ENCODE results near the gene OXNAD1. TPM values are rescaled to one million over a fixed set of nuclear protein-coding genes. Genes with fewer than 3 reads are reported as not detected.

Gene OXNAD1
- total RNA-seq, 5 donors from 2014 or later (not counting 1 experiment from before 2014, with no cell fraction given): 78.5 to 218 (median 101) TPM

DNA sequence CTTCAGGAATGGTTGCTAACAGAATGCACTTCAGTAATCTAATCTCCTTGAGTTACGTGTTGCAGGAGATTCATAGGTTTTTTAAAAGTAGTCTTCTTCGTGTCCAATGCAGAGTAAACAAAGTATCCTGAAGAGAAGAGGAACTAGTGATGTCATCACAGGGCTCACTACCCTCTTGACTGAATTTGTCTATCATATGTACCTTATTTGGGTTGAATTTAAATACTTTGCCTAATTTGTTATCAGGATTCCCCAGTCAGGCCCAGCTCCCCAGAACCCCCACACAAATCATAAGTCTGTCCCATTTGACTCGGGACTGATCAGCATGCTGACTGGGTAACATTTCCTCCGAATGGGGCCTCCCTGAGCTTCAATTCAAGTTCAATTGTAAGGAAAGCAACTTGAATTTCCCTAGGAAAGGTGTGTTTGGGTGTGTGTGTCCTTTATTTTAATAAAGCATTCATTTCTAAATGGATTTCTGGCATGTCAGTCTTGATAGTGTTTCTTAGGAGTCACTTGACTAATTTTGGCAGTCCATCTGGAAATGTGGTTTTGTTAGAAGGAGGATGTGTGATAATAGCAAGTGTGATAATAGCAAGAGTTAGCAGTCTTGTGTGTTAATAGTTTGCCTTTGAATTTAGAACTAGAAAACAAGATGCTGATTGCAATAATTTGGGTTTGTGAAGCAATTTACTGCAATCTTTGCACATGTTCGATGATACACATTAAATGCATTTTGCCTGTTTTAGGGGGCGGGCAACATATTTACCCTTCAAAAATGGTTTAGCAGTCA is 21.9 kb downstream of the OXNAD1 start:
- Histone ChIP-seq H3K4me1 (ENCODE audit: control insufficient read depth in 1 of 2, extremely low read depth in 1 of 2, insufficient read depth in 2 of 2, low read length in 2 of 2) (peaks cover 32 to 43% of the 10 kb centered on the region in 2 experiments), H3K4me3 (ENCODE audit: control insufficient read depth in 1 of 2, extremely low read depth in 1 of 2, low read length in 1 of 2) (peak overlapping the region; percentile 59 to 85), H3K27ac (ENCODE audit: low read length) (peak overlapping the region; percentile 81), H3K9me3 (no peaks in the 10 kb centered on the region), H3K27me3 (replicated peaks in 1 of 2; ENCODE audit: control insufficient read depth in 2 of 2, extremely low read depth in 1 of 2, insufficient read depth in 2 of 2, low read length in 1 of 2) (no peaks in the 10 kb centered on the region), H3K36me3 (ENCODE audit: control insufficient read depth in 2 of 2, extremely low read depth in 1 of 2, insufficient read depth in 1 of 2, low read length in 1 of 2) (peaks cover 0 to 4% of the 10 kb centered on the region in 2 donors)
- H3K4me3 Mint-ChIP-seq: peak overlapping the region; percentile 91 to 98 (median 97)
- ATAC-seq (replicated peaks in 1 of 4): peak in 2 of 4 experiments; percentile 6 to 11
- no peaks in the 10 kb centered on the region for H3K9me3 Mint-ChIP-seq
- POLR2A ChIA-PET: interaction anchor here (0.6 to 2.2 kb wide), 16 partner anchors 8 to 485 kb away, joined by 3 to 31 read pairs (median 5); partner anchors contain the start of genes OXNAD1 (in 2 of the 2) and DPH3 (in 1 of the 2)
- peak in 2 of 35 experiments; percentile 17 to 34 for DNase-seq
- peaks cover 19% of the 10 kb centered on the region for H3K36me3 Mint-ChIP-seq
- CTCF ChIA-PET: interaction anchor here (0.5 to 8.8 kb wide), 19 partner anchors 9 to 265 kb away, joined by 3 to 120 read pairs (median 4); partner anchors contain the start of genes DPH3 (in 1 of the 2) and OXNAD1 (in 1 of the 2)
- no peaks in the 10 kb centered on the region for H3K27me3 Mint-ChIP-seq
- H3K4me1 Mint-ChIP-seq: peaks cover 66 to 75% (median 67%) of the 10 kb centered on the region in 3 donors
- 0% methylated on average over 4 of the region's 6 CpGs for WGBS (ENCODE audit: insufficient coverage)
- H3K27ac Mint-ChIP-seq: peak overlapping the region; percentile 98 to 99

DNA sequence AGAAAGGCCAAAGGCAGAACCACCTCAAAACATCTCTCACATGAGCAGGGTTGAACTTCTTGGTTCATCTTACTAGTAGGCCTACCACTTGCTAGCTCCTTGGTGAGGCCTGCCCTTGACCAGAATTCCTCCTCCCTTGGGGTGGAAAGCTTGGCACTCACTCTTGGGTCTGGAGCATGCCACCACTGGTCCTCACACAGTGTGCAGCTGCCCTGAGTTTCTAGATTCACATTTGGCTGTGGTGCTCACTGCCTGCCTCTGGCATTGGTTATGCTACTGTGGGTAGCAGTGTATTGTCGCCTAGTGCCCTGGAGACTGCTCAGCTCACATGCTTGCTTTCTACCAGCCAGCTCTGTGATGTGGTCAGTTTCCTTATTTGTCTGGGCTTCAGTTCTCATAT is 23.7 kb downstream of the OXNAD1 start:
- Mint-ChIP-seq H3K27ac (peak overlapping the region; percentile 98 to 99), H3K9me3 (peaks cover 0 to 9% (median 0%) of the 10 kb centered on the region in 3 donors), H3K27me3 (no peaks in the 10 kb centered on the region), H3K36me3 (peaks cover 17% of the 10 kb centered on the region), H3K4me1 (peaks cover 73 to 82% (median 74%) of the 10 kb centered on the region in 3 donors), H3K4me3 (peak overlapping the region; percentile 91 to 98 (median 97))
- Histone ChIP-seq H3K4me1 (ENCODE audit: control insufficient read depth in 1 of 2, extremely low read depth in 1 of 2, insufficient read depth in 2 of 2, low read length in 2 of 2) (peaks cover 41 to 47% of the 10 kb centered on the region in 2 experiments), H3K9me3 (no peaks in the 10 kb centered on the region), H3K36me3 (ENCODE audit: control insufficient read depth in 2 of 2, extremely low read depth in 1 of 2, insufficient read depth in 1 of 2, low read length in 1 of 2) (peaks cover 0 to 4% of the 10 kb centered on the region in 2 donors), H3K27me3 (replicated peaks in 1 of 2; ENCODE audit: control insufficient read depth in 2 of 2, extremely low read depth in 1 of 2, insufficient read depth in 2 of 2, low read length in 1 of 2) (no peaks in the 10 kb centered on the region), H3K27ac (ENCODE audit: low read length) (peak overlapping the region; percentile 81), H3K4me3 (ENCODE audit: control insufficient read depth in 1 of 2, extremely low read depth in 1 of 2, low read length in 1 of 2) (peak overlapping the region; percentile 59 to 85)
- ATAC-seq (replicated peaks in 1 of 4) (peak in 1 of 4 experiments; percentile 4), DNase-seq (peak in 1 of 35 experiments; percentile 21)
- CTCF ChIA-PET: interaction anchor here (0.6 to 8.8 kb wide), 14 partner anchors 13 to 52 kb away, joined by 3 to 120 read pairs (median 7); partner anchors contain the start of genes DPH3 (in 1 of the 2) and OXNAD1 (in 1 of the 2)
- POLR2A ChIA-PET: interaction anchor here (0.5 to 1.8 kb wide), 8 partner anchors 12 to 261 kb away, joined by 3 to 8 read pairs (median 4); no protein-coding TSS in a partner anchor
- WGBS (ENCODE audit: insufficient coverage): 0% methylated on average over 1 of the region's 1 CpG

DNA sequence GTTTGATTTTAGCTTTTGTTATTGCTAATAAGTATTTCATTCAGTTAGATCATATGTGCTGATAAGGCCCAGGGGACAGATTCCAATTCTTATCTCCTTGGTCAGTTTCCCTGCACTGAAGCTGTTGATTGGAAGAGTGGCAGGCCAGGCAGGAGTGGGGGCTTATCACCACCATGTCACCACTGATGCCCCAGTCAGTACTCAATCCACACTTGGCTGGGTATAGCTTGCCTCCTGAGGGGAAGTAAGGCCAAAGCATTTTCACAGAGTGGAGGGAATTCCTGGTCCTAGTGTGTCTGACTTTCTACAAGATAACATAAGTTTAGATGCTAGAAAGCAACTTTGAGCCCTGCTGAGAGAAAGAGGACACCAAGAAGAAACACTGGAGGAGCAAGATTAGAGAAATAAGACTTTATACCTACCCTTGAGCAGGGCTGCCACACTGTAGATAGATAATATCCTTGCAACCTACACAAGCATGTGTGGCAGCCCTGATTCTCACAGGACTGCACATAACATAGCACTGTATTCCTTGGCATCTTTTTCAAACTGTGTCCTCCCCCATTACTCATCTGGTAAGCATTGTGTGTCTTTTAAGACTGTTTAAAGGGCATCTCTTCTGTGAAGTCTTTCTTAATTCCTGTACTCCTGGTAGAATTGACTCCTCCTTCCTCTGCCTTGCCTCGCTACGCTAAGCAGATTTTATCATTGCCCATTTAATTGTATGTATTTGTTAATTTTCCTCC is 24.3 kb downstream of the OXNAD1 start:
- Histone ChIP-seq H3K4me1 (ENCODE audit: control insufficient read depth in 1 of 2, extremely low read depth in 1 of 2, insufficient read depth in 2 of 2, low read length in 2 of 2) (peaks cover 43 to 51% of the 10 kb centered on the region in 2 experiments), H3K27me3 (replicated peaks in 1 of 2; ENCODE audit: control insufficient read depth in 2 of 2, extremely low read depth in 1 of 2, insufficient read depth in 2 of 2, low read length in 1 of 2) (no peaks in the 10 kb centered on the region), H3K9me3 (no peaks in the 10 kb centered on the region), H3K27ac (ENCODE audit: low read length) (peak overlapping the region; percentile 81), H3K36me3 (ENCODE audit: control insufficient read depth in 2 of 2, extremely low read depth in 1 of 2, insufficient read depth in 1 of 2, low read length in 1 of 2) (peaks cover 0 to 4% of the 10 kb centered on the region in 2 donors), H3K4me3 (ENCODE audit: control insufficient read depth in 1 of 2, extremely low read depth in 1 of 2, low read length in 1 of 2) (peak overlapping the region; percentile 59 to 85)
- ATAC-seq (replicated peaks in 1 of 4) (no peak), DNase-seq (no peak)
- Mint-ChIP-seq H3K36me3 (peaks cover 20% of the 10 kb centered on the region), H3K27ac (peak overlapping the region; percentile 98 to 99), H3K27me3 (no peaks in the 10 kb centered on the region), H3K9me3 (peaks cover 0 to 12% (median 0%) of the 10 kb centered on the region in 3 donors), H3K4me1 (peaks cover 76 to 83% (median 79%) of the 10 kb centered on the region in 3 donors), H3K4me3 (peak overlapping the region; percentile 91 to 98 (median 97))
- ChIA-PET POLR2A (interaction anchor here (0.7 to 1.8 kb wide), 6 partner anchors 12 to 75 kb away, joined by 3 to 6 read pairs (median 4); no protein-coding TSS in a partner anchor), CTCF (interaction anchor here (0.6 to 8.8 kb wide), 14 partner anchors 12 to 51 kb away, joined by 3 to 120 read pairs (median 10); partner anchors contain the start of genes DPH3 (in 1 of the 2) and OXNAD1 (in 1 of the 2))
- WGBS (ENCODE audit: insufficient coverage): no CpG with 5 or more reads among the region's 2 CpGs

DNA sequence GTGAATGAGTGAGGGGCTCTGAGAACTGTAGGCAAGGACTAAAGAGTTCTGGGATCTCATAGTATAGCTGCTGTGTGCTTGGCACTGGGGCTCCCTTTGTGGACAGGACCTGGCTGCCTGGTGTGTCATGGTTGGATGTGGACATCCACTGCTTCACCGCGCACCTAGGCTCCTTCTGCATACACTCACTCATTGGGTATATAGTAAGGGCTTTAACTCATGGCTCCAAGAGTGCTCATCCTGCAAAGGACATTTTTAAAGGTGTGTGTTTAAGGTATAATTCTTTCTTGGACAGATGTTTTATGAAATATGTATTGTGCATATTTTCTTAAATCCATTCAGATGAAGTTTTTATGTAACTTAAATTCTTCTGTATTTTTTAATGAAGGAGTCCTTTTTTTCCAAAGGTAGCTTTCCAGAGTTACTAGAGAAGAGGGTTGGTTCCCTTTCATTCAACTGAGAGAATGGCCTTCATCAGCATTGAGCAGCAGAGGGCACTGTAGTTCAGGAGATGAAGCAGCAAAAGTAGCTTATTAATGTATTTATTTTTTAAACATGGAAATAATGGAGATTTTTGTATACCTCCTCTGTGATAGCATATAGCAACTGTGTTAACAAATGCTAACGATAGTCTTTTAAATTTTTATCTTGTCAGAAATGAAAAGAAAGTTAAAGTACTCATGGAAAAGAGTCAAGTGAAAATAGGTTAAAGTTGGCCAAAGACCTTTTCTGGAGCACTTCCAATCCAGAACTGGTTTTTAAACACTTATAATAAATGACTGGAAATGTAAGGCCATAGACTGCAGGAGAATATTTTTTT is 25.2 kb downstream of the OXNAD1 start:
- ATAC-seq (replicated peaks in 1 of 4) (peak in 1 of 4 experiments; percentile 14), DNase-seq (peak in 29 of 35 experiments; percentile 28 to 79 (median 51))
- peak overlapping the region; percentile 98 to 99 for H3K27ac Mint-ChIP-seq
- H3K4me3 Mint-ChIP-seq: peak overlapping the region; percentile 91 to 98 (median 97)
- peaks cover 24% of the 10 kb centered on the region for H3K36me3 Mint-ChIP-seq
- H3K27me3 ChIP-seq (replicated peaks in 1 of 2; ENCODE audit: control insufficient read depth in 2 of 2, extremely low read depth in 1 of 2, insufficient read depth in 2 of 2, low read length in 1 of 2): no peaks in the 10 kb centered on the region
- no peaks in the 10 kb centered on the region for H3K27me3 Mint-ChIP-seq
- ChIA-PET POLR2A (interaction anchor here (0.6 to 2.2 kb wide), 13 partner anchors 9 to 221 kb away, joined by 3 to 21 read pairs (median 3); no protein-coding TSS in a partner anchor), CTCF (interaction anchor here (0.7 to 8.8 kb wide), 26 partner anchors 10 to 431 kb away, joined by 3 to 120 read pairs (median 4); partner anchors contain the start of genes DPH3 (in 1 of the 2) and OXNAD1 (in 1 of the 2))
- H3K4me1 ChIP-seq (ENCODE audit: control insufficient read depth in 1 of 2, extremely low read depth in 1 of 2, insufficient read depth in 2 of 2, low read length in 2 of 2): peaks cover 47% of the 10 kb centered on the region in 2 experiments
- peak overlapping the region; percentile 59 to 85 for H3K4me3 ChIP-seq (ENCODE audit: control insufficient read depth in 1 of 2, extremely low read depth in 1 of 2, low read length in 1 of 2)
- H3K9me3 ChIP-seq: no peaks in the 10 kb centered on the region
- H3K36me3 ChIP-seq (ENCODE audit: control insufficient read depth in 2 of 2, extremely low read depth in 1 of 2, insufficient read depth in 1 of 2, low read length in 1 of 2): peaks cover 0 to 8% of the 10 kb centered on the region in 2 donors
- H3K9me3 Mint-ChIP-seq: peaks cover 0 to 12% (median 0%) of the 10 kb centered on the region in 3 donors
- peaks cover 74 to 82% (median 79%) of the 10 kb centered on the region in 3 donors for H3K4me1 Mint-ChIP-seq
- no CpG with 5 or more reads among the region's 3 CpGs for WGBS (ENCODE audit: insufficient coverage)
- H3K27ac ChIP-seq (ENCODE audit: low read length): peak overlapping the region; percentile 81

GRCh38 chr3:16290827-16291196 is 25.8 kb downstream of the OXNAD1 start:
- no peaks in the 10 kb centered on the region for H3K27me3 ChIP-seq (replicated peaks in 1 of 2; ENCODE audit: control insufficient read depth in 2 of 2, extremely low read depth in 1 of 2, insufficient read depth in 2 of 2, low read length in 1 of 2)
- POLR2A ChIA-PET: interaction anchor here (0.6 to 2.2 kb wide), 10 partner anchors 11 to 221 kb away, joined by 3 to 21 read pairs (median 3); no protein-coding TSS in a partner anchor
- H3K4me1 ChIP-seq (ENCODE audit: control insufficient read depth in 1 of 2, extremely low read depth in 1 of 2, insufficient read depth in 2 of 2, low read length in 2 of 2): peaks cover 45% of the 10 kb centered on the region in 2 experiments
- CTCF ChIA-PET: interaction anchor here (0.7 to 8.8 kb wide), 22 partner anchors 10 to 430 kb away, joined by 3 to 120 read pairs (median 6); partner anchors contain the start of genes DPH3 (in 1 of the 2) and OXNAD1 (in 1 of the 2)
- peaks cover 0 to 14% of the 10 kb centered on the region in 2 donors for H3K36me3 ChIP-seq (ENCODE audit: control insufficient read depth in 2 of 2, extremely low read depth in 1 of 2, insufficient read depth in 1 of 2, low read length in 1 of 2)
- DNase-seq (peak in 1 of 35 experiments; percentile 64), ATAC-seq (replicated peaks in 1 of 4) (peak; percentile 28 to 43 (median 34))
- peak overlapping the region in 1 of 2 donors; percentile 59 for H3K4me3 ChIP-seq (ENCODE audit: control insufficient read depth in 1 of 2, extremely low read depth in 1 of 2, low read length in 1 of 2)
- WGBS (ENCODE audit: insufficient coverage): no CpG with 5 or more reads among the region's 2 CpGs
- Mint-ChIP-seq H3K9me3 (peaks cover 0 to 12% (median 0%) of the 10 kb centered on the region in 3 donors), H3K27me3 (no peaks in the 10 kb centered on the region), H3K4me1 (peaks cover 74 to 82% (median 79%) of the 10 kb centered on the region in 3 donors), H3K27ac (peak overlapping the region; percentile 98 to 99), H3K4me3 (peak overlapping the region; percentile 91 to 98 (median 97)), H3K36me3 (peaks cover 30% of the 10 kb centered on the region)
- peak overlapping the region; percentile 54 for H3K27ac ChIP-seq (ENCODE audit: low read length)
- H3K9me3 ChIP-seq: no peaks in the 10 kb centered on the region

Data from T-cell (primary cell).